GM19324 (cell line): ENCODE data around the gene CYFIP1.
A peak's percentile ranks its signal among the peaks of the same experiment; 100 is the strongest.

Experiments used
- ATAC-seq: cut with Tn5 transposase; IDR thresholded peaks from one replicate; pipeline ENCODE4 v1.9.1; 2021; ENCODE audit warnings: mild to moderate bottlenecking, moderate library complexity; ENCODE audit not compliant: unreplicated experiment, low FRiP score

Gene CYFIP1

GRCh38 chr15:22951381-22952280, 28.5 kb downstream of the CYFIP1 start:
- no peak for ATAC-seq

- ATAC-seq = no peak
These were observed 29.2 kb downstream of the CYFIP1 start for GRCh38 chr15:22951031-22951380.

- no peak for ATAC-seq
These were observed 29.7 kb downstream of the CYFIP1 start for GRCh38 chr15:22950256-22950990.

- ATAC-seq = peak; percentile 84
These were observed 31.1 kb downstream of the CYFIP1 start for GRCh38 chr15:22949074-22949547.

GRCh38 chr15:22948056-22948455, 32.1 kb downstream of the CYFIP1 start:
- no peak for ATAC-seq

- no peak for ATAC-seq
These were observed 32.8 kb downstream of the CYFIP1 start for GRCh38 chr15:22947101-22948000.

GRCh38 chr15:22945071-22945470, 35.1 kb downstream of the CYFIP1 start:
- no peak for ATAC-seq

GRCh38 chr15:22944651-22945050, 35.5 kb downstream of the CYFIP1 start:
- no peak for ATAC-seq

GRCh38 chr15:22942877-22943276, 37.3 kb downstream of the CYFIP1 start:
- ATAC-seq = no peak

GRCh38 chr15:22942306-22942855, 37.8 kb downstream of the CYFIP1 start:
- no peak for ATAC-seq

GRCh38 chr15:22941179-22941578, 39.0 kb downstream of the CYFIP1 start:
- ATAC-seq = no peak

- ATAC-seq = no peak
These were observed 40.5 kb downstream of the CYFIP1 start for GRCh38 chr15:22939652-22940061.

- no peak for ATAC-seq
These were observed 41.1 kb downstream of the CYFIP1 start for GRCh38 chr15:22939051-22939450.

GRCh38 chr15:22936577-22937472, 43.3 kb downstream of the CYFIP1 start:
- ATAC-seq = peak; percentile 76

- no peak for ATAC-seq
These were observed 46.5 kb downstream of the CYFIP1 start for GRCh38 chr15:22933641-22934061.

- ATAC-seq = no peak
These were observed 48.2 kb downstream of the CYFIP1 start for GRCh38 chr15:22931784-22932536.

- no peak for ATAC-seq
These were observed 49.2 kb downstream of the CYFIP1 start for GRCh38 chr15:22930782-22931484.

GRCh38 chr15:22927761-22928160, 52.4 kb downstream of the CYFIP1 start:
- ATAC-seq = no peak
